AG08395 (cell line): ENCODE results near the gene CAPN2.
A peak's percentile ranks its signal among the peaks of the same experiment; 100 is the strongest.

Experiments
- DNase-seq: peaks from one replicate; pipeline ENCODE4 v3.0.0; 2012; ENCODE audit warnings: mixed read lengths, low spot score

Gene CAPN2

DNA sequence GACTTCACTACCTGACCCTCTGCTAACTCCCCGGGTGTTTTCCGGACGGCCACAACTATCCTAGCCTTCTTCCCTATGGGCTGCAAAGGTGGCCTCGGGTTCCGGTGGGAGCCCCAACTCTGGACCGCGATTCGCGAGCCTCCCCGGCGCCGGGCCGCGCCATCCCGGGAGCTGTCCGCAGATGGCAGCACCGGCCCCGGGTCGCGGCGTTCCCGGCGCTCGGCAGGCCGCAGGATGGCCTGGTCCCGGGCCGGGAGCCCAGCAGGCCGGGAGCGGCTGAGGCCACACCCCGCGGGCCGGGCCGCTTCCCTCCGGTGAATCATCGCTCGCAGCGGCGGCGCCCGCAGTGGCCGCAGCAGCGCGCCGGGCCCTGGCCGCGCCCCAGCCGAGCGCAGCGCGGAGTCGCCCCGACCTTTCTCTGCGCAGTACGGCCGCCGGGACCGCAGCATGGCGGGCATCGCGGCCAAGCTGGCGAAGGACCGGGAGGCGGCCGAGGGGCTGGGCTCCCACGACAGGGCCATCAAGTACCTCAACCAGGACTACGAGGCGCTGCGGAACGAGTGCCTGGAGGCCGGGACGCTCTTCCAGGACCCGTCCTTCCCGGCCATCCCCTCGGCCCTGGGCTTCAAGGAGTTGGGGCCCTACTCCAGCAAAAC is at the start of gene CAPN2:
Gene CAPN2 (plus strand): TSS at position 346 of the 656 bp plus-strand sequence. CDS start 102 bp downstream, at position 448.
- DNase-seq: peak; percentile 94

DNA sequence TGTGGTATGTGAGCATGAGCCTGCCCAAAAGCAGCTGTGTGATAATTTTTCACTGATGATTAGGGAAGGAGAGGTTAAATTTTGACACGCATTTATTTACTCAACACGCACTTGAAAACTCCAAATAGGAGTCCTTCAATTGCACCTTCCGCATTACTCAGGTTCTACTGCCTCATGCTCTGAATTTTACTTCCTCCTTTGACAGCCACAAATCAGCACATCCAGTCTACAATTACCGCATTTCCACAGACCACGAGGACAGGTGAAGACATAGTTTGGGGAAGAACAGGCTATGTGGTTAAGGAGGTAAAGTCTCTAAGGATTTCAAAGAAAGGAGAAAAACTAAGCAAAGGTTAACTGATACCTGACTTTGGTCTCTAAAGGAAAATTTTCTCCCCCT is 49.4 kb upstream of the CAPN2 start:
- DNase-seq: no peak

DNA sequence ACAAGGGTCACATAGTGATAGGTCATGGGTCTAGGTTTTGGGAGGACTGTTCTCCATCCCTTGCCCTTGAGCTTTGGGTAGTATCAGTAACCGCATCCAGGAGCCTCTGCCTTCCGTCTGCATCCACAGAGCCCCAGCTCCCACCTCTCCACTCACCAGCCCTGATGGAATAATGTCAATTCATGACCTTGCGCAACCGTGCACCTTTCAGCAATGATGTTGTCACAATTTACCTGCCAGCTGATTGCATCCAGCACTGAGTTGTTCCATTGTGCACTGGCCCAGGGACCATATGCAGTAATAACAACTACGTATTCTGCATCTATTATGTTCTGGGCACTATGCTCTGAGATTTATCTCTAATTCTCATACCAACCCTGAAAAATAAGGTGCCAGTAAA is 48.2 kb upstream of the CAPN2 start:
- no peak for DNase-seq

DNA sequence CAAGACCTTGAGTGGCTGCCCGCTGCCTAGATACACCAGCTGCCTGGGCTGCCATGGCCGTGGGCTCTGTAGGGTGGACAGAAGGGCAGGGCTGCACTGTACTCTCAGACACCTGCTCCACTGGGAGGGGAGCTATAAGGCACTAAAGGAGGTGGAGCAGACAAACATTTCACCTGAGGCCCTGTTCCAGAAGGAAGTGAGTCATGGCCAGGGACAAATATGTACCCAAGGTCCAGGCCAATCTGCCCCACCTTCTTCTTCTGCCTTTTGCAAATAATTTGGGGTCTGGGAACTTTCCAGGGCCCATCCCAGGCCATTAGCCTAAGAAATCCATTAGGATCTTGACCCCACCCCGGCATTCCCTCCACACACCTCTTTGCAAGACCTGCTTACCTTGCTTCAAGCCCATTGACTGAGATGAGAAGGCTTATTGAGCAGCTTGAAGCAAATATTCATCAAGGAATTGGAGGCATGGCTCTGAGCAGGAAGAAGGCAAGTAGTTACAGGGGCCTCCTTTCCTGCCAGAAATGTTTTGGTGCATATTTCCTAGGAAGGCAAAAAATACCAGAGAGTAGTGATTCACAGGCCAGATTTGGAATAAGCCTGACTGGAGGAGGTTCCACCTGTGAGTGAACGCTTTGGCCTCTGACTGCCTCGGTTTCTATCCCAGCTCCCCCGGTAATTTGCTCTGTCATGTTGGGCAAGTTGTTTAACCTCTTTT is 46.6 kb upstream of the CAPN2 start, which contains the start of gene CAPN8:
Gene CAPN8 (minus strand): TSS at position 110 of the 721 bp plus-strand sequence. CDS start 55 bp downstream, at position 55.
- peak; percentile 38 for DNase-seq

DNA sequence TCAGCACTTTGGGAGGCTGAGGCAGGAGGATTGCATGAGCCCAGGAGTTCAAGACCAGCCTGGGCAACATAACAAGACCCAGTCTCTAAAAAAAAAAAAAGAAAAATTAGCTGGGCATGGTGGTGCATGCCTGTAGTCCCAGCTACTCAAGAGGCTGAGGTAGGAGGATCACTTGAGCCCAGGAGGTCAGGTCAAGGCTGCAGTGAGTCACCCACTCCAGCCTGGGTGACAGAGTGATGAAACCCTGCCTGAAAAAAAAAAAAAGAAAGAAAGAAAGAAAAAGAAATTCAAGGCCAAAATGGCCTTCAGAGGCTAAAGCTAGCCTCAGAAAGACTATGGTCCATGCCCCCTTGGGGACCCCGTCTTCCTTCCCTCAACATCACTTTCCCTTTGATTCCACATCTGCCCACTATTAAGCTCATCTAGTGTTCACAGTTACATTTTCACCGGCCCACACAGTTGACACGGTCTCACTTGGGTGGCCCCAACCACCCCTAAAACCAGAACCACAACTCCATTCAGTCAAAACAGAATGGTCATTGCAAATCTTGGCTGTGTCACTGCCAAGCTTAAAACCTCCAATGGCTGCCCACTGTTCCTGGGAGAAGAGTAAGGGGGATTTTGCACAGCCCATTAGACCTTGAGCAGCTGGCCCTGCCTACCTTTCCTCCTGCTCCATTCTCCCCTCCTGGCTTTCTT is 44.7 kb upstream of the CAPN2 start:
- no peak for DNase-seq

DNA sequence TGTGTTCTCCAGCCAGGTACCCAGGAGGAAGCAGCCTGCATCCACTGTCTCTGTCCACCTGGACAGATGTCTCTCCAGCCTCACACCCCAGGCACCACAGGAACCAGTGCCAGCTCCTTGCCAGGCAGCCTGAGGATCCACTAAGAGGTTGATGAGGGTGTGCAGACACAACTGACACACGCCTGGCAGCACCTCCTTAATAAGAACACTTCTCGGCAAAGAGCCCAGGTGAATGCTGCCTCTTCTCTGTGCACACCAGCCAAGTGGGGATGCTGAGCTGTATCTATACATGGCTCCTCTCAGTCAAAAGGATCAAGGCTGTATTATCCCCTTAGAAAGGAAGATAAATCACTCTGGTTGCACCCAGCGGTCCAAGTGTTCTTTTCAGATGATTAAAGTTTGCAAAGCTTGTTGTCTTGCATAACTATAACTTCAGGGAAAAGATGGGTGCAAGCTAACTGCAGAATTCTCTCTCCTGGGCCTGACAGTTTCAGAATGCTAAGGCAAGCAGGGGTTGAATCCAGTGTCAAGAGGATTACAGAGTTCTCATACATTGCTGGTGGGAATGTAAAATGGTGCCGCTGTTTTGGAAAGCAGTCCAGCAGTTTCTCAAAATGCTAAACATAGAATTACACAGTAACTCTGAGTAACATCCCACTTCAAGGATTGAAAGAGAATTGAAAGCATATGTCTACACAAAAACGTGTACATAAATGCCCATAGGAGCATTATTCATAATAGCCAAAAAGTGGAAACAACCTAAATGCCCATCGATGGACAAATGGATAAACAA is 43.1 kb upstream of the CAPN2 start:
- DNase-seq: no peak

DNA sequence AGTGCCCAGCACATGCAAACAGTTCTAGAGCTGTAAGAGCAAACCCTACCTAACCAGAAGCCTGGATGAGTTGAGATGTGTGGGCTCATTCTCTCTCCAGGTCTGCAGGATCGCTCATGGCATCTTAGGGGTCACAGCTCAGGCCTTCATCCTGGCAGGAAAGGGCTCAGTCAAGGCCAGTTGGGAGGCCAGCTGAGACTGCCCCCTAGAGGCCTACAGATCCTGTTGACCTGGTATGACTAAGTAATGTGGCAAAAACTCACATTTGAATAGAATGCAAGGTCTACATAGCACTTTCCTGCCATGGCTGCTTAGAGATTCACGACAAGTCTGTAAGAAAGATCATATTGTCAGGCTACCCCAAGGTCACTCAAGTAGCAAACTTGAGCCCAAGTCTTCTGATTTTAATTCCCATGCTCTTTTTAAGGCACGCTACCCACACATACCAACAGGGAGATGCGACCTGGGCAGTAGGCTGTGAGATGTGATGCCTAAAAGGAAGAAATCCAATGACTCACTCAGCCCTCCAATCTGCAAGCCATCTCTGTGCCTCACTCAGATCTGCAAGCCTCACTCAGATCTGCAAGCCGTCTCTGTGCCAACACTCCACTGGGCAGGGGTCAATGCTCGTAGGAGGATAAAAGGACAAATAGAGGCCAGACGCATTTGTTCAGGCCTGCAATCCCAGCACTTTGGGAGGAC is 41.7 kb upstream of the CAPN2 start:
- DNase-seq: peak; percentile 60

DNA sequence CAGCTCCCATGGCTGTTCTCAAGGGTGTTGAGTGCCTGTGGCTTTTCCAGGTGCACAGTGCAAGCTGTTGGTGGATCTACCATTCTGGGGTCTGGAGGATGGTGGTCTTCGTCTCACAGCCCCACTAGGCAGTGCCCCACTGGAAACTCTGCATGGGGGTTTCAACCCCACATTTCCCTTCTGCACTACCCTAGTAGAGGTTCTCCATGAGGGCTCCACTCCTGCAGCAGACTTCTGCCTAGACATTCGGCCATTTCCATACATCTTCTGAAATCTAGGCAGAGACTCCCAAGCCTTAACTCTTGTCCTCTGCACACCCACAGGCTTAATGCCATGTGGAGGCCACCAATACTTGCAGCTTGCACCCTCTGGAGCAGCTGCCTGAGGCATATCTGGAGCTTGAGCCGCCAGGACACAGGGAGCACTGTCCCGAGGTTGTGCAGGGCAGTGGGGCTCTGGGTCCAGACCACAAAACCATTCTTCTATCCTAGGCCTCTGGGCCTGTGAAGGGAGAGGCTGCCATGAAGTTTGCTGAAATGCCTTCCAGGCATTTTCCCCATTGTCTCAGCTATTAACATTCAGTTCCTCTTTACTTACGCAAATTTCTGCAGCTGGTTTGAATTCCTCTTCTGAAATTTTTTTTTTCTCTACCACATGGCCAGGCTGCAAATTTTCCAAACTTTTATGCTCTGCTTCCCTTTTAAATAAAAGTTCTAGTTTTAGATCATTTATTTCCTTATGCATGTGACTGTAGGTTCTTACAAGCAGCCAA is 38.0 kb upstream of the CAPN2 start:
- DNase-seq: no peak

DNA sequence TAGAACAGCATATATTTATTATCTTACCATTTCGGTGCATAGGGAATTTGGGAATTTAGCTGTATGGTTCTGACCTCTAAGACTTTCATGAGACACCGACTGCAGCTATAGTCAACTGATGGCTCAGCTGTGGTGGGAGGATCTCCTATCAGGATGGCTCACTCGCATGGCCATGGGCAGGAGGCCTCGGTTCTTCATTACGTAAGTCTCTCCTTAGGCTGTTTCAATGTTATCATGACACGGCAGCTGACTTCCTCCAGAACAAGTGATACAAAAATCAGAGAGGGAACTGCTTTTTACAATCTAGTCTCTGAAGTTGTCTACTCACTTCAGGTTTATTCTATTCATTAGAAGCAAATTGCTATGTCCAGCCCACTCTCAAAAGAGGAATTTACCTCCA is 33.5 kb upstream of the CAPN2 start:
- DNase-seq: no peak

DNA sequence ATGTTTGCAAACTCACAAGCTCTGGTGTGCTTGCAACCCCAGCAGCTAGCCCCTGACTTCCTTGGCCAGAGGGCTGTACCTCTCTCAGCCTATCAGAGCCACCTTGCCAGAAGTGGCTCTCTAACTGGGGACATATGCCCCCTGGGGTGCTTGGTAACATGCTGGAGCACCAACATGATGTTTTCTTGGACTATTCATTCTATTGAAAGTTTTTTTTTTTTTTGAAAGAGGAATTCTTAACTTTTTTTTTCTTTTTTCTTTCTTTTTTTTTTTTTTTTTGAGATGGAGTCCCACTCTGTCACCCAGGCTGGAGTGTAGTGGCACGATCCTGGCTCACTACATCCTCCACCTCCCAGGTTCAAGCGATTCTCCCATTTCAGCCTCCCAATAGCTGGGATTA is 32.2 kb upstream of the CAPN2 start:
- DNase-seq: no peak

DNA sequence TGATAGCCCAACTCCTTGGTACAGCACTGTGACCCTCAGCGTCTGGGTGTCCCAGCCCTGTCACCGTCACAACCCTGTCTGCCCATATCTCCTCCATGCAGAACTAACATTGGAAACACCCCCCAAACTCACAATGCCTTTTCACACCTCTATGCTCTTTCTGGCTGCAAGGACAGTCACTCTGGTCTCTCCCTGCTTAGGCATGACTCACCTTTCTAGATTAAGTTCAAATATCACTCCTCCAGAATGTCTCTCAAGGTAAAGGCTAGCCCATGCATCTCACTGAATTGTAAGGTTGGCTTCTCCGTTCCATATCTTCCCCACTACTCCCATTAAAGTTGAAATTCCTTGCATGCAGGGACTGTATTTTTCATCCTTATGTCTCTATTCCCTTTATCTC is 29.8 kb upstream of the CAPN2 start:
- DNase-seq: no peak

DNA sequence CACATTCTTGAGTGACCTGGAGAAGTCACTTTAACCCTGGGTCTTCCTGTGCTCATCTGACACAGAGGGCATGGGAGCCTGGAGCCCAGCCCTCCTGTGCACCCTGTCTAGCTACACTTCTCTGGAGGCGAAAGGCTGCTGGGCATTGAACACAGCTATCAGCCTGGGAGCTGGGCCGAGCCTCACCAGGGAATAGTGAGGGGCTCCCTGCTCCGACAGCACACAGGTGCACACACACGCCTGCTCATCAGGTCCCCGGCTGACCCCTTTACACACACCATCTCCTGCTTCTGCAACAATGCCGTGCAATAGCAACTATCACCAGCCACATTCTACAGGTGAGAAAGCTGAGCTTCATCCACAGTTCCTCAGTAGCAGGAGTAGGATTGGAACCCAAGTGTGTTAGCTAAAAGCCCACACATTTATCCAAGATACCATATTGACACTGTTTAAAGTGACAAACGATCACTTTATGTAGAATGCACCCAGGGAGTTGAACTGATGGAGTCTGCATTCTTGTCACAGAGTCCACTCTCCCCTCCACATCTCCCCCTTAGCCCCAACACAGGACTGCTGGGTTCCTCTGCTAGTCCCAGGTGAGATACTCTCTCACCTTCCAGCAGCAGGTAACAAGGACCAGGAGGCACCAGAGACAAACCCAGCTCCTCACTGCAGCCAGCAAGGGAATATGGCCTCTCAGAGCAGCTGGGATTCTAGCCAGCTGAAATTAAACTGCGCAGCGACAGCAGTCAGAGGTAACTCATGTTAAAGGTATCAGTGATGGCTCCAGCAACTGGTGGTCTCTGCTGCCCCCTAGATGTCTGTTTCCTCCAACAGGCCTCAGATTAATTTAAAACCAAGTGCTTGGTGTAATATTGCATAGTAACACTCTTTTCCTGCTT is 28.5 kb upstream of the CAPN2 start:
- DNase-seq: peak; percentile 59

DNA sequence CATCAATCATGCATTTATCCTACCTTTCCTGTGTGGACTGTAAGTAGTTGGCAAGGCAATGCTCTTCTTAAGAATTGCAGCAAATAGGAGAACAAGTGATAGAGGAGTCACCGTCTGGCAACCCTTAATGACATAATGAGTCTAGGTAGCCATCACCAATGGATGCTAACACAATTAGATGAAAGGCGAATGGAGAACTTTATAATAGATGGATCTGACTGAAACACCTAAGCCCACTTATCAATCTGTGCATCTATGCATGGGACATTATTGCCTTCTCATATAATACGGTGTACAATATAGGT is 27.9 kb upstream of the CAPN2 start:
- DNase-seq: no peak

DNA sequence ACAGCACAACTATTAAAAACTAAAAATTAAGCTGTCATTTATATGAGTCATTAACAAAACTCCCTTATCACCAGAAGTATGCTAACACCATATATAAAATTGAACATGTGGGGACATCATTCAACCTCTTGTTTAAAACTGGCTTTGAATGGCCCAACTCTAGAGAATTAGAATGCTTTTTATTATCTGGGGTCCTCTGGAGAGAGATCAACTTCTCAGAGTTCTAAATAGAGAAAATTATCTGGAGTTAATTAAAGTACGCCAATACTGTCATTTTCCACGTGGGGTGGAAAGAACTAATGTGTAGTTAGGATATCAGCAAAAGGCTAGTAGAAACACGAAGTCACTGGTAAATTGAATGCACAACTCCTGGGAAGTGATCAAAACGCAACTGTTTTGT is 21.2 kb upstream of the CAPN2 start:
- DNase-seq: no peak

DNA sequence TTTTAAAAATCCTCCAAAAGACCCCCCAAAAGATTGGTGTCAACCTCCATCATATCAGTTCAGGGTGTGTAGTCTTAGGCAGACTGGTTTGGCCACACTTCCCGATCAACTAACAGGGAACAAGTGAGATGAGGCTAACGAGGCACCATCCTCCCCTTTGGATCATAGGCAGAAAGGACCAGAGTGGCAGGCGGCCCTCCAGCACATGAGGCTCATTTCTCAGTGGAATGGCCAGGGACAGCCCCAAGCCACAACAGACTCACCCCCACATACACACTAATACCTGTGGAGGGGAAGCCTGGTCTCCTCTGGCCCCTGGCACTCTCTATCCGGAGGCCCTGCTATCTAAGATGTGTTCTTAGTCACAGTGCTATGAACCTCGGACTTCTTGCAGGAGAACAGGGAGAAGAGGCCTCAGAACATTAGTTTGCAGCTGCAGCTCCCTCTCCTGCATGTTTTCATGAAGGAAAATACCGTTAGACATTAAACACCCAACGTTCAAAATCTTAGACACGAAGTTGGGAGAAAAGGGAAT is 17.3 kb upstream of the CAPN2 start:
- no peak for DNase-seq

DNA sequence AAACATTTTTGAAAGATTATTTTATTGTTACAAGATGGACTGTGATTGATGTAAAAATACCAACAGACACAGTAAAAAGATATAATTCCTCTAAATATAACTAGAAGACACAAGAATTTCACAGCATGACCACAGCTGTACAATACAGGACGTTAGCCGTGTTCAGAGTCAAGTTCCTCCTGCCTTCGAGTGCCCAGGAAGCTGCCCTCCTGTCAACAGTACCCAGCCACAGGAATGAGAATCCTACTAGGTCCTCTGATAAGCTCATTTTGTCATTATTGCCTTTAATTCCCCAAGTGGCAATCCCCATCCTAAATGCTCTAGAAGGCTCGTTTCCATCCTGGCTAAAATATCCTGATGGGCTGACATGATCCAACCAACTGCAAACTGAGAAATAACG is 16.4 kb upstream of the CAPN2 start:
- DNase-seq: no peak

DNA sequence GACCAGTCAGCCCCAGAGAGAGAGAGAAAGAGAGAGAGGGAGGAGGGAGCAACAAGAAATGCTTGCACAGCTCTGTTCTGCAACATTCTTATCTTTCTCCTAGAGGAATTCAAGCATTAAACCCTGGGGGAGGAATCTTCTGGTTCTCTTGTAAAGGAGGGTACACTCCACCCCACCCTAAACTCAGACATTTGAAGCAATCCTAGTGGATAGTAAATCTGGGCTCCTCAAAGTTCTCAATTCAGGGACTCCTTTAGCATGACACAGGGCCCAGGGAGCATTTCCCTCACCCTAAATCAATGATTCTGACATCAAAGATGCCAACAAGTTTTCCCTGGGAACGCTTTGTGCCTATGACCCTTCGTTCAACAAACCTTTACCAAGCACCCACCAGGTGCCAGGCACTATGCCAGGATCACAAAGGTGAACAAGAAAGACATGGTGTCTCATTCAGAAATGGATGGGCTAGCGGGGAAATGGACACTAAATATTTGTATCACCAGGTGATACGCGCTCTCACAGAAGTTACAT is 11.9 kb upstream of the CAPN2 start:
- no peak for DNase-seq

DNA sequence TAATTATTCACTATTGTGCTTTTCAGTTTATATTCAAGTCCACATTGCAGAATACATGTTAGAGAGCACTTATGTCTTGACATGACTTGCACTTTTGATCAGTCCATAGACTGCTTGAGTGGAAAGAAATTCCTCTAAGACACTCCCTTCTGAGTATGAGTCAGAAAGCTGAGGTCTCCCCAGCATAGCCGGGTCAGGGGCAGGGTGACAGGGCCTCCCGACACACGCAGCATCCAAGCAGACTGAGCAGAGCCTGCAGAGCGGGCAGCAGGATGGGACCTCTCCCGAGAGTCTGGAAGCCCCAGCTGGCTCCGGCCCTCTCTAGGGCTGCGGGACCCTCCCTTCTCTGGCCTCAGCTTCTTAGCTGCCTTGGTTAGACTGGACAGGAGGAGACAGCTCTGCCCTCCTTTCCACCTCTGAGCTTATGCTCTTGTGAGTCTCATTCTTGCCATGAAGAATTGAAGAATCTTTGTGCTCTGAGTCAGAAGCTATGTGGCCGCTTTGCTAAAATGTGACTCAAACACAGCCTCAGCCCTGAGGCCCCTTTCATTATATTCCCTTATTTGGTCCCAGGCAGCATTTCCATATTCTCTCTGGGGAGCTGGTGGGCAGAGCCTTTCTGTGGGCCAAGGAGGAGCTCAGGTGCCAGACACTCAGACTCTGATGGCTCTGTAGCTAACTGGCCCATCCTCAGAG is 11.2 kb upstream of the CAPN2 start:
- DNase-seq: peak; percentile 87
